HepG2 (cell line): Measurements from ENCODE around the gene TP53. TPM values are rescaled to one million over a fixed set of nuclear protein-coding genes. Genes with fewer than 3 reads are reported as not detected.

Source experiments
- ASH2L ChIP-seq: fragments of 300-600, 200-600 bp; sonication (generic); IDR thresholded peaks from 2 replicates; pipeline ENCODE4 v1.7.0; 2017; ENCODE audit warnings: low read depth, mild to moderate bottlenecking, moderate library complexity, mixed read lengths, low read length; ENCODE audit not compliant: insufficient read length
- NFE2L2 ChIP-seq: fragments of 150-350 bp; IDR thresholded peaks from 2 replicates; pipeline ENCODE4 v1.6.1; 2014; ENCODE audit warnings: low read length
- PREB ChIP-seq: sonication (generic); formaldehyde crosslinking; IDR thresholded peaks from 2 replicates; pipeline ENCODE4 v1.4.0; 2020; ENCODE audit warnings: missing genetic modification reagents
- SIN3A ChIP-seq: IDR thresholded peaks from 2 replicates; pipeline ENCODE4 v1.6.1; 2011; ENCODE audit warnings: low read depth, mild to moderate bottlenecking, control low read depth, low read length, borderline replicate concordance
- TAF1 ChIP-seq: sonication (generic); formaldehyde crosslinking; IDR thresholded peaks from 2 replicates; pipeline ENCODE4 v1.4.0; 2020; ENCODE audit warnings: missing genetic modification reagents
- ZFX ChIP-seq: sonication (generic); formaldehyde crosslinking; IDR thresholded peaks from 2 replicates; pipeline ENCODE4 v1.4.0; 2020; ENCODE audit warnings: mild to moderate bottlenecking, low read depth, missing genetic modification reagents, moderate library complexity
- ZFY ChIP-seq: sonication (generic); formaldehyde crosslinking; IDR thresholded peaks from 2 replicates; pipeline ENCODE4 v1.4.0; 2020; ENCODE audit warnings: missing genetic modification reagents
- ZMAT3 ChIP-seq: sonication (generic); formaldehyde crosslinking; conservative IDR thresholded peaks from 2 replicates; pipeline ENCODE4 v1.7.0; 2021; ENCODE audit warnings: missing genetic modification reagents
- ZNF34 ChIP-seq: sonication (generic); formaldehyde crosslinking; IDR thresholded peaks from 2 replicates; pipeline ENCODE4 v1.4.0; 2020; ENCODE audit warnings: mild to moderate bottlenecking, missing genetic modification reagents, borderline replicate concordance
- ZNF570 ChIP-seq: sonication (generic); formaldehyde crosslinking; IDR thresholded peaks from 2 replicates; pipeline ENCODE4 v1.4.0; 2020; ENCODE audit warnings: mild to moderate bottlenecking, missing genetic modification reagents, borderline replicate concordance
- ZNF615 ChIP-seq: sonication (generic); formaldehyde crosslinking; IDR thresholded peaks from 2 replicates; pipeline ENCODE4 v1.5.0; 2020; ENCODE audit warnings: mild to moderate bottlenecking, missing genetic modification reagents, borderline replicate concordance
- ZNF747 ChIP-seq: sonication (generic); formaldehyde crosslinking; IDR thresholded peaks from 2 replicates; pipeline ENCODE4 v1.8.1; 2023; ENCODE audit warnings: missing genetic modification reagents, mild to moderate bottlenecking, borderline replicate concordance
- ZNF766 ChIP-seq: sonication (generic); formaldehyde crosslinking; IDR thresholded peaks from 2 replicates; pipeline ENCODE4 v1.5.0; 2020; ENCODE audit warnings: missing genetic modification reagents, borderline replicate concordance
- ZNF792 ChIP-seq: IDR thresholded peaks from 2 replicates; pipeline ENCODE4 v1.6.1; 2016
- ZNF816 ChIP-seq: sonication (generic); formaldehyde crosslinking; IDR thresholded peaks from 2 replicates; pipeline ENCODE4 v1.8.0; 2022; ENCODE audit warnings: missing genetic modification reagents, mild to moderate bottlenecking, borderline replicate concordance
- polyA plus RNA-seq, 8 experiments: library from polyadenylated mRNA; depleted of rRNA in 3 of 8; stranded (reverse) in 7 of 8; unstranded in 1 of 8; fragments of >200 nt; fragmentation: Illumina TruSeq in 4 of 8; extraction: Trizol in 4 of 8; gene quantifications; 2 replicates each; pipeline versions ENCODE4 v1.2.1 to v1.2.3, GENCODE V29; 2011 to 2016; ENCODE audit warnings: low read depth in 4 of 8, missing spikeins in 1 of 8, mixed read lengths in 1 of 8; ENCODE audit not compliant: insufficient read depth in 1 of 8
- total RNA-seq, 5 experiments: library from RNA; depleted of rRNA; stranded (reverse); fragments of >200 nt; fragmentation: Illumina TruSeq; extraction: Trizol; gene quantifications; 2 replicates each; pipeline ENCODE4 v1.2.3, GENCODE V29; 2016; ENCODE audit warnings: low read depth in 1 of 5
- TF ChIP-seq, protein P1 (sequence below): sonication (generic); formaldehyde crosslinking; IDR thresholded peaks from 2 replicates; pipeline ENCODE4 v1.4.0; 2020; ENCODE audit warnings: missing genetic modification reagents
- TF ChIP-seq, protein P2 (sequence below): IDR thresholded peaks from 2 replicates; pipeline ENCODE4 v1.6.1; 2018; ENCODE audit warnings: missing genetic modification reagents
- TF ChIP-seq, protein P3 (sequence below): sonication (generic); formaldehyde crosslinking; IDR thresholded peaks from 2 replicates; pipeline ENCODE4 v1.5.0; 2020; ENCODE audit warnings: mild to moderate bottlenecking, missing genetic modification reagents, borderline replicate concordance

Gene TP53
- total and polyA plus RNA-seq, 2 of the 13 experiments (the other 11 are each of a cell fraction or from before 2014, with no cell fraction given) = 17.1 to 29.9 TPM

GRCh38 chr17:7687908-7688807 is 868 bp upstream of the TP53 start, which contains the start of gene WRAP53 (continued):
- TF ChIP-seq TAF1 (CRISPR knock-in tag) (peak; percentile 74), ZNF816 (no peak), ASH2L (no peak), ZNF747 (CRISPR knock-in tag) (0 out of 2 replicates have a peak, but pooled peaks have one; percentile 2), ZNF570 (no peak), ZFY (CRISPR knock-in tag) (peak; percentile 53; the same call in 1 of the 2 replicates), ZNF34 (CRISPR knock-in tag) (no peak), ZNF766 (CRISPR knock-in tag) (peak; percentile 51; the same call in 1 of the 2 replicates), ZMAT3 (CRISPR knock-in tag) (no peak), ZFX (CRISPR knock-in tag) (peak; percentile 48), PREB (no peak), NFE2L2 (no peak), ZNF615 (CRISPR knock-in tag) (no peak), ZNF792 (CRISPR knock-in tag) (peak; percentile 44; the same call in 1 of the 2 replicates), SIN3A (peak; percentile 97)
- TF ChIP-seq, protein P1, sequence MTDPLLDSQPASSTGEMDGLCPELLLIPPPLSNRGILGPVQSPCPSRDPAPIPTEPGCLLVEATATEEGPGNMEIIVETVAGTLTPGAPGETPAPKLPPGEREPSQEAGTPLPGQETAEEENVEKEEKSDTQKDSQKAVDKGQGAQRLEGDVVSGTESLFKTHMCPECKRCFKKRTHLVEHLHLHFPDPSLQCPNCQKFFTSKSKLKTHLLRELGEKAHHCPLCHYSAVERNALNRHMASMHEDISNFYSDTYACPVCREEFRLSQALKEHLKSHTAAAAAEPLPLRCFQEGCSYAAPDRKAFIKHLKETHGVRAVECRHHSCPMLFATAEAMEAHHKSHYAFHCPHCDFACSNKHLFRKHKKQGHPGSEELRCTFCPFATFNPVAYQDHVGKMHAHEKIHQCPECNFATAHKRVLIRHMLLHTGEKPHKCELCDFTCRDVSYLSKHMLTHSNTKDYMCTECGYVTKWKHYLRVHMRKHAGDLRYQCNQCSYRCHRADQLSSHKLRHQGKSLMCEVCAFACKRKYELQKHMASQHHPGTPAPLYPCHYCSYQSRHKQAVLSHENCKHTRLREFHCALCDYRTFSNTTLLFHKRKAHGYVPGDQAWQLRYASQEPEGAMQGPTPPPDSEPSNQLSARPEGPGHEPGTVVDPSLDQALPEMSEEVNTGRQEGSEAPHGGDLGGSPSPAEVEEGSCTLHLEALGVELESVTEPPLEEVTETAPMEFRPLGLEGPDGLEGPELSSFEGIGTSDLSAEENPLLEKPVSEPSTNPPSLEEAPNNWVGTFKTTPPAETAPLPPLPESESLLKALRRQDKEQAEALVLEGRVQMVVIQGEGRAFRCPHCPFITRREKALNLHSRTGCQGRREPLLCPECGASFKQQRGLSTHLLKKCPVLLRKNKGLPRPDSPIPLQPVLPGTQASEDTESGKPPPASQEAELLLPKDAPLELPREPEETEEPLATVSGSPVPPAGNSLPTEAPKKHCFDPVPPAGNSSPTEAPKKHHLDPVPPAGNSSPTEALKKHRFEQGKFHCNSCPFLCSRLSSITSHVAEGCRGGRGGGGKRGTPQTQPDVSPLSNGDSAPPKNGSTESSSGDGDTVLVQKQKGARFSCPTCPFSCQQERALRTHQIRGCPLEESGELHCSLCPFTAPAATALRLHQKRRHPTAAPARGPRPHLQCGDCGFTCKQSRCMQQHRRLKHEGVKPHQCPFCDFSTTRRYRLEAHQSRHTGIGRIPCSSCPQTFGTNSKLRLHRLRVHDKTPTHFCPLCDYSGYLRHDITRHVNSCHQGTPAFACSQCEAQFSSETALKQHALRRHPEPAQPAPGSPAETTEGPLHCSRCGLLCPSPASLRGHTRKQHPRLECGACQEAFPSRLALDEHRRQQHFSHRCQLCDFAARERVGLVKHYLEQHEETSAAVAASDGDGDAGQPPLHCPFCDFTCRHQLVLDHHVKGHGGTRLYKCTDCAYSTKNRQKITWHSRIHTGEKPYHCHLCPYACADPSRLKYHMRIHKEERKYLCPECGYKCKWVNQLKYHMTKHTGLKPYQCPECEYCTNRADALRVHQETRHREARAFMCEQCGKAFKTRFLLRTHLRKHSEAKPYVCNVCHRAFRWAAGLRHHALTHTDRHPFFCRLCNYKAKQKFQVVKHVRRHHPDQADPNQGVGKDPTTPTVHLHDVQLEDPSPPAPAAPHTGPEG (CRISPR knock-in tag) = no peak
- TF ChIP-seq, protein P2, sequence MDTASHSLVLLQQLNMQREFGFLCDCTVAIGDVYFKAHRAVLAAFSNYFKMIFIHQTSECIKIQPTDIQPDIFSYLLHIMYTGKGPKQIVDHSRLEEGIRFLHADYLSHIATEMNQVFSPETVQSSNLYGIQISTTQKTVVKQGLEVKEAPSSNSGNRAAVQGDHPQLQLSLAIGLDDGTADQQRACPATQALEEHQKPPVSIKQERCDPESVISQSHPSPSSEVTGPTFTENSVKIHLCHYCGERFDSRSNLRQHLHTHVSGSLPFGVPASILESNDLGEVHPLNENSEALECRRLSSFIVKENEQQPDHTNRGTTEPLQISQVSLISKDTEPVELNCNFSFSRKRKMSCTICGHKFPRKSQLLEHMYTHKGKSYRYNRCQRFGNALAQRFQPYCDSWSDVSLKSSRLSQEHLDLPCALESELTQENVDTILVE (CRISPR knock-in tag) = peak; percentile 86; the same call in 1 of the 2 replicates
- TF ChIP-seq, protein P3, sequence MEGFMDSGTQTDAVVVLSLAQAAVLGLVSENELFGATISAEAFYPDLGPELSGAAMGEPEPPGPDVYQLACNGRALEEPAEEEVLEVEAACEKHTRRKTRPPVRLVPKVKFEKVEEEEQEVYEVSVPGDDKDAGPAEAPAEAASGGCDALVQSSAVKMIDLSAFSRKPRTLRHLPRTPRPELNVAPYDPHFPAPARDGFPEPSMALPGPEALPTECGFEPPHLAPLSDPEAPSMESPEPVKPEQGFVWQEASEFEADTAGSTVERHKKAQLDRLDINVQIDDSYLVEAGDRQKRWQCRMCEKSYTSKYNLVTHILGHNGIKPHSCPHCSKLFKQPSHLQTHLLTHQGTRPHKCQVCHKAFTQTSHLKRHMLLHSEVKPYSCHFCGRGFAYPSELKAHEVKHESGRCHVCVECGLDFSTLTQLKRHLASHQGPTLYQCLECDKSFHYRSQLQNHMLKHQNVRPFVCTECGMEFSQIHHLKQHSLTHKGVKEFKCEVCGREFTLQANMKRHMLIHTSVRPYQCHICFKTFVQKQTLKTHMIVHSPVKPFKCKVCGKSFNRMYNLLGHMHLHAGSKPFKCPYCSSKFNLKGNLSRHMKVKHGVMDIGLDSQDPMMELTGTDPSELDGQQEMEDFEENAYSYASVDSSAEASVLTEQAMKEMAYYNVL (CRISPR knock-in tag) = no peak
